Non-pigmented ciliary epithelial cell (primary cell): ENCODE results near the gene AFAP1L1.

Source experiments
- DNase-seq: peaks from one replicate; pipeline ENCODE4 v3.0.0-alpha.2; 2010; ENCODE audit warnings: low read depth

The AFAP1L1 gene

GRCh38 chr5:149285153-149285552 is 13.5 kb downstream of the AFAP1L1 start:
- DNase-seq = no peak

GRCh38 chr5:149288436-149288835 is 16.8 kb downstream of the AFAP1L1 start:
- no peak for DNase-seq

- DNase-seq = no peak
Measured at GRCh38 chr5:149289301-149289700, 17.6 kb downstream of the AFAP1L1 start.

GRCh38 chr5:149294872-149295829 is 23.5 kb downstream of the AFAP1L1 start:
- no peak for DNase-seq

- DNase-seq = no peak
Measured at GRCh38 chr5:149297340-149298025, 25.8 kb downstream of the AFAP1L1 start.

- DNase-seq = no peak
Measured at GRCh38 chr5:149298163-149298562, 26.5 kb downstream of the AFAP1L1 start.

- DNase-seq = no peak
Measured at GRCh38 chr5:149298842-149299404, 27.3 kb downstream of the AFAP1L1 start.

GRCh38 chr5:149299451-149300054 is 27.9 kb downstream of the AFAP1L1 start:
- no peak for DNase-seq

- DNase-seq = no peak
Measured at GRCh38 chr5:149300441-149300840, 28.8 kb downstream of the AFAP1L1 start.

- no peak for DNase-seq
Measured at GRCh38 chr5:149301049-149301743, 29.5 kb downstream of the AFAP1L1 start.

GRCh38 chr5:149301744-149302380 is 30.2 kb downstream of the AFAP1L1 start:
- peak; percentile 36 for DNase-seq

GRCh38 chr5:149302641-149303040 is 31.0 kb downstream of the AFAP1L1 start:
- no peak for DNase-seq

- no peak for DNase-seq
Measured at GRCh38 chr5:149303210-149303609, 31.6 kb downstream of the AFAP1L1 start.

- no peak for DNase-seq
Measured at GRCh38 chr5:149304195-149305078, 32.8 kb downstream of the AFAP1L1 start.

GRCh38 chr5:149309354-149309753 is 37.7 kb downstream of the AFAP1L1 start:
- DNase-seq = no peak

- DNase-seq = no peak
Measured at GRCh38 chr5:149310488-149310887, 38.8 kb downstream of the AFAP1L1 start.

GRCh38 chr5:149310947-149311658 is 39.4 kb downstream of the AFAP1L1 start:
- DNase-seq = peak; percentile 54

- DNase-seq = no peak
Measured at GRCh38 chr5:149313151-149313841, 41.6 kb downstream of the AFAP1L1 start.

- no peak for DNase-seq
Measured at GRCh38 chr5:149314571-149315111, 43.0 kb downstream of the AFAP1L1 start.
